Measurements from ENCODE around the gene RAD50. TPM values are rescaled to one million over a fixed set of nuclear protein-coding genes. Genes with fewer than 3 reads are reported as not detected.

Gene RAD50
- total RNA-seq, 2 experiments from 2014 or later, result 39.1 to 42.4 TPM

GRCh38 chr5:132674671-132675506 is 118.1 kb downstream of the RAD50 start:
- DNase-seq, result no peak
- H3K4me1 Mint-ChIP-seq (ENCODE audit: low read depth), result peaks cover 3% of the 10 kb centered on the region
- no peaks in the 10 kb centered on the region for H3K36me3 Mint-ChIP-seq (ENCODE audit: low read depth)
- H3K27ac Mint-ChIP-seq, result no peak overlapping the region
- intact Hi-C loops (cut with micrococcal nuclease), result no loop called here
- CTCF ChIA-PET, result interaction anchor here (0.5 to 2.1 kb wide), 4 partner anchors 33 to 149 kb away, joined by 3 to 7 read pairs (median 4); no protein-coding TSS in a partner anchor
- no peaks in the 10 kb centered on the region for H3K9me3 Mint-ChIP-seq
- H3K4me3 Mint-ChIP-seq, result no peak overlapping the region
- H3K27me3 Mint-ChIP-seq (ENCODE audit: low read depth), result no peaks in the 10 kb centered on the region

GRCh38 chr5:132675936-132676689 is 119.3 kb downstream of the RAD50 start:
- intact Hi-C loops (cut with micrococcal nuclease), result no loop called here
- no peak for DNase-seq

GRCh38 chr5:132677191-132677590 is 120.4 kb downstream of the RAD50 start:
- Mint-ChIP-seq H3K9me3 (no peaks in the 10 kb centered on the region), H3K36me3 (ENCODE audit: low read depth) (no peaks in the 10 kb centered on the region), H3K27ac (no peak overlapping the region), H3K4me1 (ENCODE audit: low read depth) (peaks cover 3% of the 10 kb centered on the region), H3K4me3 (no peak overlapping the region), H3K27me3 (ENCODE audit: low read depth) (no peaks in the 10 kb centered on the region)
- DNase-seq, result no peak
- CTCF ChIA-PET, result no interaction called here
- intact Hi-C loops (cut with micrococcal nuclease), result no loop called here

More at GRCh38 chr5:132675936-132676689, 119.3 kb downstream of the RAD50 start:
- no peak overlapping the region for H3K27ac Mint-ChIP-seq
- peaks cover 3% of the 10 kb centered on the region for H3K4me1 Mint-ChIP-seq (ENCODE audit: low read depth)
- H3K4me3 Mint-ChIP-seq, result no peak overlapping the region
- CTCF ChIA-PET, result interaction anchor here (2.1 kb wide), 1 partner anchor 150 kb away, joined by 7 read pairs; no protein-coding TSS in a partner anchor
- H3K27me3 Mint-ChIP-seq (ENCODE audit: low read depth), result no peaks in the 10 kb centered on the region
- no peaks in the 10 kb centered on the region for H3K36me3 Mint-ChIP-seq (ENCODE audit: low read depth)
- H3K9me3 Mint-ChIP-seq, result no peaks in the 10 kb centered on the region

GRCh38 chr5:132677682-132678400 is 121.1 kb downstream of the RAD50 start:
- CTCF ChIA-PET, result interaction anchor here (0.5 kb wide), 1 partner anchor 206 kb away, joined by 3 read pairs; no protein-coding TSS in a partner anchor
- Mint-ChIP-seq H3K4me3 (no peak overlapping the region), H3K9me3 (no peaks in the 10 kb centered on the region), H3K4me1 (ENCODE audit: low read depth) (peaks cover 3% of the 10 kb centered on the region), H3K27me3 (ENCODE audit: low read depth) (no peaks in the 10 kb centered on the region), H3K36me3 (ENCODE audit: low read depth) (no peaks in the 10 kb centered on the region), H3K27ac (no peak overlapping the region)
- no peak for DNase-seq
- intact Hi-C loops (cut with micrococcal nuclease), result no loop called here

GRCh38 chr5:132678735-132679134 is 122.0 kb downstream of the RAD50 start:
- CTCF ChIA-PET, result interaction anchor here (0.5 to 0.7 kb wide), 3 partner anchors 9 to 205 kb away, joined by 3 to 7 read pairs (median 3); no protein-coding TSS in a partner anchor
- Mint-ChIP-seq H3K36me3 (ENCODE audit: low read depth) (no peaks in the 10 kb centered on the region), H3K9me3 (no peaks in the 10 kb centered on the region), H3K4me3 (no peak overlapping the region), H3K27ac (no peak overlapping the region), H3K27me3 (ENCODE audit: low read depth) (no peaks in the 10 kb centered on the region), H3K4me1 (ENCODE audit: low read depth) (peaks cover 3% of the 10 kb centered on the region)
- intact Hi-C loops (cut with micrococcal nuclease), result no loop called here
- DNase-seq, result no peak

GRCh38 chr5:132679166-132679565 is 122.4 kb downstream of the RAD50 start:
- peaks cover 2% of the 10 kb centered on the region for H3K4me1 Mint-ChIP-seq (ENCODE audit: low read depth)
- intact Hi-C loops (cut with micrococcal nuclease), result no loop called here
- no peaks in the 10 kb centered on the region for H3K36me3 Mint-ChIP-seq (ENCODE audit: low read depth)
- CTCF ChIA-PET, result interaction anchor here (0.7 kb wide), 1 partner anchor 9 kb away, joined by 3 read pairs; no protein-coding TSS in a partner anchor
- H3K27ac Mint-ChIP-seq, result no peak overlapping the region
- H3K27me3 Mint-ChIP-seq (ENCODE audit: low read depth), result no peaks in the 10 kb centered on the region
- H3K4me3 Mint-ChIP-seq, result no peak overlapping the region
- no peak for DNase-seq
- H3K9me3 Mint-ChIP-seq, result no peaks in the 10 kb centered on the region

GRCh38 chr5:132679717-132680380 is 123.1 kb downstream of the RAD50 start:
- H3K27me3 Mint-ChIP-seq (ENCODE audit: low read depth), result no peaks in the 10 kb centered on the region
- intact Hi-C loops (cut with micrococcal nuclease), result no loop called here
- CTCF ChIA-PET, result interaction anchor here (0.7 kb wide), 1 partner anchor 8 kb away, joined by 3 read pairs; no protein-coding TSS in a partner anchor
- no peak overlapping the region for H3K4me3 Mint-ChIP-seq
- no peaks in the 10 kb centered on the region for H3K9me3 Mint-ChIP-seq
- no peaks in the 10 kb centered on the region for H3K36me3 Mint-ChIP-seq (ENCODE audit: low read depth)
- no peak overlapping the region for H3K27ac Mint-ChIP-seq
- no peak for DNase-seq
- H3K4me1 Mint-ChIP-seq (ENCODE audit: low read depth), result peaks cover 3% of the 10 kb centered on the region

GRCh38 chr5:132680780-132681475 is 124.2 kb downstream of the RAD50 start:
- H3K27ac Mint-ChIP-seq, result no peak overlapping the region
- intact Hi-C loops (cut with micrococcal nuclease), result no loop called here
- H3K36me3 Mint-ChIP-seq (ENCODE audit: low read depth), result no peaks in the 10 kb centered on the region
- H3K27me3 Mint-ChIP-seq (ENCODE audit: low read depth), result no peaks in the 10 kb centered on the region
- no peak for DNase-seq
- H3K4me3 Mint-ChIP-seq, result no peak overlapping the region
- CTCF ChIA-PET, result no interaction called here
- H3K4me1 Mint-ChIP-seq (ENCODE audit: low read depth), result peaks cover 7% of the 10 kb centered on the region
- no peaks in the 10 kb centered on the region for H3K9me3 Mint-ChIP-seq

GRCh38 chr5:132681476-132681831 is 124.7 kb downstream of the RAD50 start:
- Mint-ChIP-seq H3K9me3 (no peaks in the 10 kb centered on the region), H3K27ac (no peak overlapping the region), H3K36me3 (ENCODE audit: low read depth) (no peaks in the 10 kb centered on the region), H3K4me1 (ENCODE audit: low read depth) (peaks cover 7% of the 10 kb centered on the region), H3K27me3 (ENCODE audit: low read depth) (no peaks in the 10 kb centered on the region), H3K4me3 (no peak overlapping the region)
- CTCF ChIA-PET, result interaction anchor here (0.8 kb wide), 1 partner anchor 39 kb away, joined by 3 read pairs; no protein-coding TSS in a partner anchor
- intact Hi-C loops (cut with micrococcal nuclease), result no loop called here
- no peak for DNase-seq

GRCh38 chr5:132681983-132682382 is 125.2 kb downstream of the RAD50 start:
- no peak overlapping the region for H3K27ac Mint-ChIP-seq
- H3K9me3 Mint-ChIP-seq, result no peaks in the 10 kb centered on the region
- no peaks in the 10 kb centered on the region for H3K36me3 Mint-ChIP-seq (ENCODE audit: low read depth)
- intact Hi-C loops (cut with micrococcal nuclease), result no loop called here
- peaks cover 7% of the 10 kb centered on the region for H3K4me1 Mint-ChIP-seq (ENCODE audit: low read depth)
- no peak overlapping the region for H3K4me3 Mint-ChIP-seq
- DNase-seq, result no peak
- H3K27me3 Mint-ChIP-seq (ENCODE audit: low read depth), result no peaks in the 10 kb centered on the region
- CTCF ChIA-PET, result interaction anchor here (0.8 kb wide), 2 partner anchors 40 to 65 kb away, joined by 3 read pairs; no protein-coding TSS in a partner anchor

GRCh38 chr5:132684491-132684890 is 127.7 kb downstream of the RAD50 start:
- Mint-ChIP-seq H3K4me3 (no peak overlapping the region), H3K4me1 (ENCODE audit: low read depth) (peaks cover 26% of the 10 kb centered on the region), H3K36me3 (ENCODE audit: low read depth) (no peaks in the 10 kb centered on the region), H3K27ac (no peak overlapping the region), H3K27me3 (ENCODE audit: low read depth) (no peaks in the 10 kb centered on the region), H3K9me3 (no peaks in the 10 kb centered on the region)
- intact Hi-C loops (cut with micrococcal nuclease), result no loop called here
- no peak for DNase-seq
- CTCF ChIA-PET, result interaction anchor here (0.6 to 1.6 kb wide), 3 partner anchors 9 to 446 kb away, joined by 3 to 4 read pairs (median 3); no protein-coding TSS in a partner anchor

Data from activated naive CD4-positive, alpha-beta T cell treated with anti-CD3 and anti-CD28 coated beads for 36 hours (primary cell).